ENCODE data around the gene CBFA2T2.

DNA sequence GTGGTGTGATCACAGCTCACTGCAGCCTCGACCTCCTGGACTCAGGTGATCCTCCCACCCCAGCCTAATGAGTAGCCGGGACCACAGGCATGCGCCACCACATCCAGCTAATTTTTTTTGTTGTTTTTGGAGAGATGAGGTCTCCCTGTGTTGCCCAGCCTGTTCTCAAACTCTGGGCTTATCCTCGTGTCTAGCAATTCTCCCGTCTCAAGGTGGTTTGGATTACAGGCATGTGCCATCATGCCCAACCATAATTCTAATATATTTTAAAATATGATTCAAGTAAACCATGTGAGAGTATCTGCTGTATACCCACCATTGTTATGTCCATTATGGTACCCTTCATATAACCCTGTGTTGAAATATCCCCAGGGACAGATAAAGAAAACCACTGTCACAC is 112.0 kb downstream of the CBFA2T2 start:
- TF ChIP-seq CTCF (conservative IDR thresholded peaks at IDR 0.05 in 1 of 2, IDR thresholded peaks at IDR 0.05 in 1 of 2; ENCODE audit: extremely low read depth in 1 of 2, insufficient read depth in 1 of 2, low read depth in 1 of 2, low read length in 2 of 2) (no peak), EZH2 (IDR thresholded peaks at IDR 0.05; ENCODE audit: borderline replicate concordance, low read length) (no peak)
